GM12891 (cell line): ENCODE data around the gene VSTM5.
A peak's percentile ranks its signal among the peaks of the same experiment; 100 is the strongest.
"Not testable (repeated sequence)": the region's sequence is repeated elsewhere in the genome, so short reads cannot be mapped to it uniquely, and the experiment has no call there.

ENCODE experiments used
- DNase-seq: peaks from one replicate; pipeline ENCODE4 v3.0.0; 2011; ENCODE audit warnings: low spot score; ENCODE audit not compliant: insufficient read length
- FAIRE-seq: peaks from 2 replicates; lab custom pipeline; 2011; peaks lifted over from hg19 to GRCh38; lab: Jason Lieb, UNC
- PAX5 ChIP-seq: IDR thresholded peaks from 2 replicates; pipeline ENCODE4 v1.6.1; 2011; ENCODE audit warnings: low read length, moderate library complexity, mild to moderate bottlenecking; ENCODE audit not compliant: insufficient read depth, severe bottlenecking
- POLR2A ChIP-seq: IDR thresholded peaks from 2 replicates; pipeline ENCODE4 v1.6.1; 2011; ENCODE audit warnings: low read depth, low read length, control low read depth
- POLR2AphosphoS5 ChIP-seq: IDR thresholded peaks from 2 replicates; pipeline ENCODE4 v1.6.1; 2011; ENCODE audit warnings: low read depth, low read length, control low read depth
- POU2F2 ChIP-seq: IDR thresholded peaks from 2 replicates; pipeline ENCODE4 v1.6.1; 2011; ENCODE audit warnings: low read depth, mild to moderate bottlenecking, control low read depth, low read length, moderate library complexity
- SPI1 ChIP-seq: IDR thresholded peaks from 2 replicates; pipeline ENCODE4 v1.6.1; 2011; ENCODE audit warnings: low read depth, low read length, control low read depth
- TAF1 ChIP-seq: IDR thresholded peaks from 2 replicates; pipeline ENCODE4 v1.6.1; 2011; ENCODE audit warnings: low read depth, low read length, control low read depth

VSTM5 gene

DNA sequence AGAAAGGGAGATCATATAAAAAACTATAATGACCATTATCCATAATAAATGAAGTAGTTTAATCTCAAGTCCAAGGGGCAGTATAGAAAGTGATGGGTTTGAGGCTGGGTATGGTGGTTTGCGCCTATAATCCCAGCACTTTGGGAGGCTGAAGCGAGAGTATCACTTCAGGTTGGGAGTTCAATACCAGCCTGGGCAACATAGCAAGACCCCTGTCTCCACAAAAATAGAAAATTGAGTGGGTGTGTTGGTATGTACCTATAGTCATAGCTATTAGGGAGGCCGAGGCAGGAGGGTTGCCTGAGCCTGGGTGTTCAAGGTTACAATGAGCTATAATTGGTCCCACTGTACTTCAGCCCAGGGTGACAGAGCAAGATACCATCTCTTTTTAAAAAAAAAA lies 42.4 kb downstream of the VSTM5 start:
- DNase-seq (no peak), FAIRE-seq (no peak)
- TF ChIP-seq POLR2AphosphoS5: no peak
- TF ChIP-seq TAF1: no peak
- no peak for TF ChIP-seq POU2F2
- no peak for TF ChIP-seq PAX5
- TF ChIP-seq POLR2A: no peak
- no peak for TF ChIP-seq SPI1

DNA sequence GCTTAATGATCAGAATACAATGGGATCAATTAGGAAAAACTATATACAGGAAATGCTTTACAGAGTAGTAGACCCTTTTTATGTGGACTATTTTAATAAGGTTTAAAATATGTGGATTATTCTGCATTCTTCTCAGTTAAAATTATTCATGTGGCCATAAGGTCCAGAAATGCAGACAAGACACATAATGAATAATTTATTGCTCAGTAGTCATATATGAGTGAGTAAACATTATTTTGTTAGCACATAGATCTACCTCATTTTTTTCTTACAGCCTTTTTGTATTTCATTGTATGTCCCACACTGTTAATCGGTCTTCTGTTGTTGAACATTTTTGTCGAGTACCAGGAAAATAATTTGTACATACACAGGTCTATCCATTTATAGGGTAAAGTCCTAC lies 45.5 kb downstream of the VSTM5 start:
- no peak for FAIRE-seq
- DNase-seq: no peak
- TF ChIP-seq POLR2A (no peak), POLR2AphosphoS5 (no peak), POU2F2 (no peak), PAX5 (no peak), SPI1 (no peak), TAF1 (no peak)

DNA sequence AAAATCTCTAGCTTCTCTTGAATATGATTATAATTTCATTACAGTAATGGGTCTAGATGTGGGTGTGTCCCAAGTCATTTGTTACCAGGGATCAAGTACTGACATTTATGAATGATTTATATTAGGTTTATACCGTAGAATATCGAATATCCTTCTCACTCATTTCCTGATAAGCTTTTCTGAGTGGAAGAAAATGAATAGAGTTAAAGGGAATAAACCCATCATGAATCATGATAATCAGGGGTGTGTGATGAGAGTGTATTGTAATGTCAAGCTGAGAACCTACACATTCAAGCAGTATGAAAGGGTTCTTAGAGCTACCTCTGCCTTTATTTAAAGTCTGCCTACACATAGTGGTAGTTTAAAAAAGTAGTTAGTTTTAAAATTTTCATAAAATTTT lies 49.1 kb downstream of the VSTM5 start:
- TF ChIP-seq SPI1: no peak
- no peak for FAIRE-seq
- DNase-seq: no peak

DNA sequence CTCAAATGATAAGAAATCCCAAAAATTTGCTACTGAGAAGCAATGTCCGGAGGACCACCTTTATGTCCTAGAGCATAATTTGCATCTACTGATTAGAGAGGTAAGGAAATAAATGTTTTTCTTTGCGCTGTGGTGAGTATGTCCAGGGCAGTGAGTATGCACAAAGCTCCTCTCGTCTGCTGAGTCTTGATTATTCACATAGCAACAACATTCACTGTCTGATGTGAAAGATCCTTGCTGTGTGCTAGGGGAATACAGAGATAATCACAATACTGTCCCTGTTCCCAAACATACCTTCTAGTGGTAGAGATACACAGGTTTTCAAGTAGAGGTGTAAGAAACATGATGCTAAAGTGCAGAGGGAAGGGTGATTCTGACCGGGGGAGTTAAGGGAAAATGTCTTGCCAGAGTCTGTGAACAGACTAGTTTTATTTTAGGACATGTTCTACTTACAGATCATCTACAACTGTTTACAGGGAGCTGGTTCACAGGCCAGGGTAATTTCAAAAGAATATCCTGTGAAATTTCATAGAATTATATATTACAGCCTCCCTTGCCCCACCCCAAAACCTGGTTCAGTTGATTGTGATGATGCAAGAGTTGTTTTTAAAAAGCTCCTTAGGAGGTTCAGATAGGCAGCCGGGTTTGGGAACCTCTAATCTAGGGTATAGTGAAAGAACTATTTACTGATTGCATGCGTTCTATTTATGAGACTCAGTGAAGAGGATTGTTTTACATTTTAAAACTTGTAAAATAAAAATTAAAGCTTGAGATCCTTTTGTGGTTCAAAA lies 53.8 kb downstream of the VSTM5 start:
- DNase-seq (no peak), FAIRE-seq (no peak)
- TF ChIP-seq TAF1 (no peak), POU2F2 (no peak), SPI1 (no peak), POLR2A (no peak), POLR2AphosphoS5 (no peak), PAX5 (no peak)

DNA sequence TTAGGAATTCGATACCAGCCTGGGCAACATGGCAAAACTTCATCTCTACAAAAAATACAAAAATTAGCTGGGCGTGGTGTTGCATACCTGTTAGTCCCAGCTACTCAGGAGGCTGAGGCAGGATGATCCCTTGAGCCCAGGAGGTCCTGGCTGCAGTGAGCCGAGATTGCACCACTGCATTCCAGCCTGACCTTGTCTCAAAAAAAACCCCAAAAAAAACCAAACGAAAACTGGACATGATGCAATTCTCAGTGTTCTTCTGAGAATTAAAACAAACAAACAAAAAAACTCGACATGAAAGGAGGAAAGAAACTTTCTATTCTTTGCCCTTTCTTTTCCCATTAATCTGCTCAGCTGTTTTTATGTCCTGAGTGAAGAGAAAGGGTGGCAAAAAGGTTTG lies 58.9 kb downstream of the VSTM5 start:
- no peak for DNase-seq
- TF ChIP-seq POLR2A: no peak
- TF ChIP-seq PAX5: no peak
- no peak for TF ChIP-seq POU2F2
- TF ChIP-seq POLR2AphosphoS5: no peak
- TF ChIP-seq TAF1: no peak
- TF ChIP-seq SPI1: no peak
- no peak for FAIRE-seq

DNA sequence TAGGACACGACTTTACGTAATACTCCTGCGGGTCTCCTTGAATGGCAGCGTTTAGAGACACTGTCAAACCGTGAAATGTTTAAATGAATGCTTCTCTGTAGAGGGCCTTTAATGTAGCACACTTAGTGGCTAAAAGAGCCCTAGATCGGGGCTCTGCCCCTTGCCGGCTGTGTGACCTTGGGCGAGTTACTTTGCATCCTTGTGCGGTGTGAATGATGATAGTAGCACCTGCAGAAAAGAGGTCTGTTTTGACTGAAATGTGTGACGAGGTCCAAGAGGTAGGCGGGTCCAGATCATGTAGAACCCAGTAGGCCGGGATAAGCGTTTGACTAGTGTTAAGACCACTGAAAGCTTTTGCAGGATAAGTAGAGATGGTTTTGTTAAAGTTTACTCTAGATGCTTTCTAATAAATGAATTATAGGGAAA lies 65.5 kb downstream of the VSTM5 start:
- peak; percentile 88 for FAIRE-seq
- no peak for TF ChIP-seq TAF1
- TF ChIP-seq PAX5: no peak
- no peak for TF ChIP-seq POLR2A
- TF ChIP-seq POU2F2: 0 out of 2 replicates have a peak, but pooled peaks have one; percentile 0
- no peak for DNase-seq

DNA sequence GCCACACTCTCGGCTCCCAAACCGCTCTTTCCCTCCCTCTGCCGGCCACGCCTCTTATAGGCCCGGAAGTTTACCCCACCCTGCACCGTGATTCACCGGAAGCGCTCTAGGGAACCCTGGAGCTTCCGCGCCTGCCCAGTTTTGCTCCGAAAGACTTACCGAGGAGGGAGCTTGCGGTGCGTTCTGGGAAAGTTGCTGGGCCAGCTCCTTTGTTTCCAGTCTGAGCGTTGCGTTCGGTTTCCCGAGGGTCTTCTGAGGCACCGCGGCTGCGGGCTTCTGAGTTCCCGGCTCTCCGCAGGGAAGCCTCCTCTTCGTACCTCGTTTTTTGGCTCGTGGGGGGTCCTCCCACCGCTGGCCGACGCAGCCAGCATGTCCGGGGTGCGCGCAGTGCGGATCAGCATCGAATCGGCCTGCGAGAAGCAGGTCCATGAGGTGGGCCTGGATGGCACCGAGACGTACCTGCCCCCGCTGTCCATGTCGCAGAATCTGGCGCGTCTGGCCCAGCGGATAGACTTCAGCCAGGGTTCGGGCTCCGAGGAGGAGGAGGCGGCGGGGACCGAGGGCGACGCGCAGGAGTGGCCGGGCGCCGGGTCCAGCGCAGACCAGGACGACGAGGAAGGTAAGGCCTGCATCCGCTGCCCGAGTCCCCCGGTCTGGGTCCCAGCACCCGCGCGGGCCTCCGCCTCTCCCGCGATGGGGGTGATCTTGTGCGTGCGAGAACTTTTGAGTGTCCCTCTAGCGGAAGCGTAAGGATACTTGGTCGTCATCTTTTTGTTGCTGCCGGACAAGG lies 66.1 kb downstream of the VSTM5 start, which contains the start of gene MED17:
Gene MED17 (plus strand): TSS at position 138 of the 790 bp plus-strand sequence. CDS start 232 bp downstream, at position 370.
- TF ChIP-seq POLR2AphosphoS5 (peak; percentile 90), POU2F2 (peak; percentile 13; the same call in 1 of the 2 replicates), SPI1 (0 out of 2 replicates have a peak, but pooled peaks have one; percentile 6), PAX5 (no peak), TAF1 (peak; percentile 76), POLR2A (peak; percentile 86)
- FAIRE-seq: peak; percentile 78
- peak; percentile 75 for DNase-seq

DNA sequence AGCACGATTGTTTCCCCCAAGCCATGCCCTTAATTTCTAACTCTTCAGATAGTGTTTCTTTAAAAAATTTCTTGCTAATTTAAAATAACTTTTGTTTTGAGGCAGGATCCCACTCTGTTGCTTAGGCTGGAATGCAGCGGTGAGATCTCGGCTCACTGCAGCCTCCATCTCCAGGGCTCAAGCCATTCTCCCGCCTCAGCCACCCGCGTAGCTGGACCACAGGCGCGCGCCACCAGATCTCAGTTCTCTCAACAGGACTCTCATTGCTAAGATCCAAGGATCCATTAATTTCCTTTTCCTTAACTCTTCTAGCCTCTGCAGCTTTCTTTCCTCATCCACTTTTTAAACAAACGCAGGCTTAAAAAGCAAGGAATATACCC lies 66.7 kb downstream of the VSTM5 start:
- FAIRE-seq (no peak), DNase-seq (no peak)
- TF ChIP-seq POLR2A (no peak), TAF1 (no peak), POU2F2 (no peak)

DNA sequence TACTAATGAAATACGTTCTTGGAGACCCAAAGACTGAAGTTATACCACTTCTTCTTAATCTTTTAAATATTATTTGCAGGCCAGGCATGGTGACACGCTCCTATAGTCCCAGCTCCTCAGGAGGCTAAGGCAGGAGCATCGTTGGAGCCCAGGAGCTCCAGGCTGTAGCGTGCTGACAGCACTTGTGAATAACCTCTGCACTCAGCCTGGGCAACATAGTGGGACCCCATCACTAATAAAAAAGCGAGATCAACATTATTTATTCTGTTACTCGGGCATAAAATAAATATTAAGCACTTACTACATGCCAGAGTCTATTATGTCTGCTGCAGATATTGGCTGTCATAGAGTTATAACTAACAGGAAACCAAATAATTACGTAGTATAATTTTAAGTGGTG lies 67.1 kb downstream of the VSTM5 start:
- DNase-seq: no peak
- no peak for TF ChIP-seq PAX5
- no peak for TF ChIP-seq TAF1
- TF ChIP-seq POLR2AphosphoS5: no peak
- no peak for TF ChIP-seq SPI1
- TF ChIP-seq POU2F2: no peak
- no peak for TF ChIP-seq POLR2A
- no peak for FAIRE-seq

DNA sequence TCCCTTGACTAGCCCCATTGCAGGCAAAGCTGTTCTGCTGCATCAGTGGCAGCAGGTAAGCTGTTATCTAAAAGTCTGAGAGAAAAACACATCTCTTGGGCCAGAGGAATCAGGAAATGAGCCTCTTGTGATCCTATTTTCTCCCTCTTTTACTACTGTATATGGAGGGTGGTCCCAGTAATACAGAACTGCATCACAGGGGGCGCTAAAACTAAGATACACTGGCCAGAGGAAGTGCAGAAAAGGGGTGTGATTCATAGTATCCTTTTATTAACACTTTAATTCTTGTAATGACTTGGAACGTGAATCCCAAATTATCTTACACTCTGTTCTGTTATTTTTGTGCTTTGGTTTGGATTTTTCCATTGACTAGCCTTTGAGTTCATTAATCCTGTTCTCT lies 75.1 kb downstream of the VSTM5 start:
- DNase-seq (no peak), FAIRE-seq (no peak)
- no peak for TF ChIP-seq SPI1
- TF ChIP-seq PAX5: no peak
- no peak for TF ChIP-seq POLR2A
- no peak for TF ChIP-seq POLR2AphosphoS5
- no peak for TF ChIP-seq POU2F2
- no peak for TF ChIP-seq TAF1

DNA sequence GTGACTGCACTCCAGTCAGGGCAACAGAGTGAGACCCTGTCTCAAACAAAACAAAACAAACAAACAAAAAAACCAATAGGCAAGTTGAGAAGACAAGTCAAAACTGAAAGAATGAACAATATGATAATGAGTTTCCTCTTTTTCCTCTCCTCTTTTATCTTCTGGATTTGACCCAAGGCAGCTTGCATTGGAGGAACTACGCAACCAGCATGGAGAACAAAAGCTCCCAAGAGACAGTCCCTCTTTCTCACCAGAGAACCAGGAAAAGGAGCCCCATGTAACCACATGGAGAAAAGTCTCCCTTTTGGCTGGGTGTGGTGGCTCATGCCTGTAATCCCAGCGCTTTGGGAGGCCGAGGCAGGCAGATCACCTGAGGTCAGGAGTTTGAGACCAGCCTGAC lies 75.9 kb downstream of the VSTM5 start:
- not testable (repeated sequence) for DNase-seq, FAIRE-seq
